HG02678 (cell line): ENCODE results near the gene PIGO.
A peak's percentile ranks its signal among the peaks of the same experiment; 100 is the strongest.

ENCODE experiments used
- ATAC-seq: cut with Tn5 transposase; IDR thresholded peaks from one replicate; pipeline ENCODE4 v1.9.1; 2021; ENCODE audit warnings: mild to moderate bottlenecking, moderate library complexity; ENCODE audit not compliant: unreplicated experiment

PIGO gene

GRCh38 chr9:35072461-35073278 is 23.7 kb downstream of the PIGO start, which contains the start of gene VCP:
Gene VCP (minus strand): TSS chr9:35072625. CDS start chr9:35072353, 272 bp downstream.
- peak; percentile 87 for ATAC-seq

- peak; percentile 59 for ATAC-seq
Observed at GRCh38 chr9:35071814-35072460, 24.5 kb downstream of the PIGO start.

GRCh38 chr9:35070823-35071813 is 25.3 kb downstream of the PIGO start:
- ATAC-seq = no peak

DNA sequence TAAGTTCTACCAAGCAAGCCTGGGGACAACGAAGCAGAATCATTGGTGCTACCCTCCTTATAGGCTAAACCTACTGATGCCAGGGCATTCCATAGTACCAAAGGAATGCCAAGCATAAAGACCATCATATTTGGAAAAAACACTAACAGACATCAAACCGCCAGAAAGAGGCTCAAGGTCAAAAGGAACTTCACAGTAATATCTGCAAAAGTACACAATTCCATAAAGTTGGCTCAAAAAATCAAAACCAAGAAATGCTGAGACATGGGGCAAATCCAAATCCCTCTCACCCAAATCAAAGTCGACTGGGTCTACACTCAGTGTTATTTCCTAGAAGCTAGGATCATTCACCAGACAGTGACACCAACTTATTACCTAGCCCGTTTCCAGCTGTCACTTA is 27.4 kb downstream of the PIGO start:
- ATAC-seq = no peak

DNA sequence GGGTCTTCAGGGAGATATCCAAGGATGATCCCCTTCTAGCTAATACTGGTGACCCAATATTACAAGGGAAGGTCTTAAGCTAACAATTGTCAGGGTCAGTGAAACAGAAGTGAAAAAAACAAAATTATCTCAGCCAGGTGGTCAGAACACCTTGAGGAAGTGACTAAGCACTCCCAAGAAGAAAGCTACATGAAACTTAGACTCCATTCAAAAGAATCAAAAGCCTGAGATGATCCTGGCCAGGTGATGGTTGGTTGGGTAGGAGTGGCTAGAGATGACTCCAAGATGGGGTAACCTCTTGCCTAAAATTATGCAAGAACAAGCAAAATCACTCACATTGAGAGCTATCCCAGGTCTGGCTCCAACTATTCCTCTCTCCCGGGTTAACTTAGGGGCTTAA is 29.3 kb downstream of the PIGO start:
- ATAC-seq = no peak

DNA sequence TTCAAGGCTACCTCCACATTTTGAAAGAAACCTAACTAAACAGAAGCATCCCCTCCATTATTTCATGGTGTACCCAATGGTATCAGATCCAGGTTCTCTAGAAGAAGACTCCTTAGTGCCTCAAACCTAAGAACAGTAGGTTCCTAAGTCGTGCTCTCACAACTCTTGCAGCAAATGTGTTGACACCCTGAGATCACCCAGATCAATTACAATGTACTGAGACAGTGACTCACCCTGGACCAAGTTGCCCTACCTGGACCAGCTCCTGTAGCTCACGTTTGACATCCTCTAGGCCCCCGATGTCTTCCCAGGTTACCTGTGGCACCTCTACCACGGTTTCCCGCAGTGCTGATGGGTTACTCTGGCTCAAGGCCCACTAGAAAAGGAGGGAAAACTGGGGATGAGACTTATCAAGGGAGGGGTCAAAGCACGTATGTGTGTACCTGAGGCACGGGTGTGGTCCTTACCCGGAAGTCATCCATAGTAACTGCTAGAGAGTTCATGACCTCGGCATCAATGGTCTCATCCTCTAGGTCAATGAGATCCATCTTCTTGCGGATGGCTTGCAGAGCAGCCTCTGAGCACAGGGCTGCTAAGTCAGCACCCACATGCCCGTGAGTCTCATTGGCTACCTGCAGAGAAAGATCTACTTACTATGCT is 35.7 kb downstream of the PIGO start:
- no peak for ATAC-seq

- no peak for ATAC-seq
Observed at GRCh38 chr9:35059438-35059837, 37.0 kb downstream of the PIGO start.

GRCh38 chr9:35057271-35057620 is 39.1 kb downstream of the PIGO start:
- no peak for ATAC-seq

- no peak for ATAC-seq
Observed at GRCh38 chr9:35056571-35057270, 39.7 kb downstream of the PIGO start.

DNA sequence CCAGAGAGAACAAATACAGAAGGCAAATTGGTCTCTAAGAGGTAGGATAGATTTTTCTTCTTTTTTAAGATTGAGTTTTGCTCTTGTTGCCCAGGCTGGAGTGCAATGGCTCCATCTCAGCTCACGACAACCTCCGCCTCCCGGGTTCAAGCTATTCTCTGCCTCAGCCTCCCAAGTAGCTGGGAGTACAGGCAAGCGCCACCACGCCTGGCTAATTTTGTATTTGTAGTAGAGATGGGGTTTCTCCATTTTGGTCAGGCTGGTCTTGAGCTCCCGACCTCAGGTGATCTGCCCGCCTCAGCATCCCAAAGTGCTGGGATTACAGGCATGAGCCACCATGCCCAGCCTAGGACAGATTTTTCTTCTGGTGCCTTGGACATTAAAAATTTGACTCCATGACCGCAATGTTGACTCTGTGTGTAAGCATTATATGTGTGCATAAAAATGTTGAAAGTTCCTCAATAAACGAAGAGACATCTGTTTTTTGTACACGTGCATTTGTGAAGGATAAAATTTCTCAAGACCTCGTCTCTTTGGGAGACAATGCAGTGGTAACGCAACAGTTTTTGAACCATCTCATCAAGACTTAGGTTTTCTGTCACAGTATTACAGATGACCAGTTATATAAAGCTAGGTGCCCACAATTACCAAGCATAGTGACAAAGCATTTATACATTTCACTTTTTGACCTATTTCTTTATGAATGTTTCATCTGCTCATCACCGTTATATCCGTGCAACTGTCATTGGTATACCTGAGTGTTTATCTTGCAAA is 41.3 kb downstream of the PIGO start:
- no peak for ATAC-seq

GRCh38 chr9:35054185-35054835 is 42.1 kb downstream of the PIGO start:
- ATAC-seq = no peak

GRCh38 chr9:35051069-35051967 is 45.1 kb downstream of the PIGO start:
- no peak for ATAC-seq

- no peak for ATAC-seq
Observed at GRCh38 chr9:35048511-35048910, 47.9 kb downstream of the PIGO start.

DNA sequence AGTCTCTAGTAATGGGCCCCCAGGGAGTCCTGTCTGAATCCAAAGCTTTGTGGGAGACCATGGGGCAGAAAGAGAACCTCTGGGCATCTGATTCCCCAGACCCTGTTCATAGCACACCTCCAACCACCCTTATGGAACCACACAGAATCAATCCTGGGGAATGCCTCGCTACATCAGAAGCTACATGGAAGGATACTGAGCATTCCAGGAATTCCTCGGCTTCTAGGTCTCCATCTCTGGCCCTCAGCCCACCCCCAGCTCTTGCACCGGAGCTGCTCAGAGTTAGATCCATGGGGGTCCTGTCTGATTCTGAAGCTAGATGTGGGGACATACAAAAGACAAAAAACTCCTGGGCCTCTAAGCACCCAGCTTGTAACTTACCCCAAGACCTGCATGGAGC is 52.3 kb downstream of the PIGO start:
- no peak for ATAC-seq

- ATAC-seq = no peak
Observed at GRCh38 chr9:35042891-35043545, 53.4 kb downstream of the PIGO start.

DNA sequence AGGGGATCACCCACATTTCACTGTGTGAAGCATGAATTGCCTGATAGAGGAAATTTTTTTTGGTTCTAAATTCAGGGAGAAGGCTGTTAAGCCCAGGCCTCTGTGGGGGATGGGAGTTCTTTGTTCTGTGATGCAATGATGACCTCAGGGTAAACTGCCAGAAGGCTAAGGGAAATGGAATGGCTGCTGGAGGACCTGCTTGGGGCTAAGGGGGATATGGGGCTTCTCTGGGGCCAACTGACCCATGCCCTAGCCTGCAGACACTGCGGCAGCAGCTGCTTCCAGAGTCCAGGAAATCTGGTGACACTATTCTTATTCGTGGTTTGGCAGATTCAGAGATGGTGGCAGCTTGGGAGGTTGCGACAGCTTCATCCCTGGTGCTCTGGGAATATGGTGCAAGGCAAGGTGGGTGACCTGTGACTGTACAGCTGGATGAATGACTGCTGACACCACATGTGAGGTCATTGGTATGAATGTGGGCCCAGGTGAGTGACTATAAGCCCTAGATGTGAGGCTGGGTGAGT is 54.2 kb downstream of the PIGO start:
- no peak for ATAC-seq
